8988T (cell line): Measurements from ENCODE around the gene RBBP8NL.
"Not testable (repeated sequence)": the region's sequence is repeated elsewhere in the genome, so short reads cannot be mapped to it uniquely, and the experiment has no call there.

Experiments
- DNase-seq: peaks from one replicate; pipeline ENCODE4 v3.0.0; 2011

The RBBP8NL gene

GRCh38 chr20:62390317-62391164 is 36.8 kb downstream of the RBBP8NL start:
- DNase-seq, result no peak

- no peak for DNase-seq
Observed at GRCh38 chr20:62389601-62390087, 37.7 kb downstream of the RBBP8NL start.

GRCh38 chr20:62388839-62389600 is 38.3 kb downstream of the RBBP8NL start:
- no peak for DNase-seq

DNA sequence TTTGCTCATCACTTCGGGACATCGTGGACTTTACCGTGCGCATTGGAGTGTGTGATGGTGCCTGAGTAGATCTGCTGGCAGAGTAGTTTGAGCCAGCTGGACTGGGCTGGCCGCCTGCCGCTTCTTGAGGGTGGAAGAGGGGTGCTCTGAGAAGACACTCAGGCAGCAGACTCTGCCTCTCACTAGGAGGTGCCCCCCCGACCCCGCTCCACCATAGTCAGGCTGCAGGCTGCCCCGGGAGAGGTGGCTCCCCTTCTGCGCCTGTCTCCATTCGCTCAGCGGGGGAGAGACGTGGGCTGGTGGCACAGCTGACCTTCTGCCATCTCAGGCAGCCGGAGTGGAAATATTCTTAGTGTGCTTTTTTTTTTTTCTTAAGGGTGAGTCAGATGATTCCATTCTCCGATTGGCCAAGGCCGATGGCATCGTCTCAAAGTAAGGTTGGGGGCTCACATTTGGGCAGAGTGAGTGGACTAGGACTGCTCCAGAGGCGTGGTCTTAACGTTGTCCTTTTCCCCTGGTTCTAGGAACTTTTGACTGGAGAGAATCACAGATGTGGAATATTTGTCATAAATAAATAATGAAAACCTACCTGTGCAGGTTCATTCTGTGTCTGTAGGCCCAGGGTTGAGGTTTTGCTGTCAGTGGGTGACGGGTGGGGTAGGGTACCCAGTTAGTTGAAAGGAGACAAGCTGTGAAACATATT is 39.3 kb downstream of the RBBP8NL start:
- DNase-seq, result no peak

DNA sequence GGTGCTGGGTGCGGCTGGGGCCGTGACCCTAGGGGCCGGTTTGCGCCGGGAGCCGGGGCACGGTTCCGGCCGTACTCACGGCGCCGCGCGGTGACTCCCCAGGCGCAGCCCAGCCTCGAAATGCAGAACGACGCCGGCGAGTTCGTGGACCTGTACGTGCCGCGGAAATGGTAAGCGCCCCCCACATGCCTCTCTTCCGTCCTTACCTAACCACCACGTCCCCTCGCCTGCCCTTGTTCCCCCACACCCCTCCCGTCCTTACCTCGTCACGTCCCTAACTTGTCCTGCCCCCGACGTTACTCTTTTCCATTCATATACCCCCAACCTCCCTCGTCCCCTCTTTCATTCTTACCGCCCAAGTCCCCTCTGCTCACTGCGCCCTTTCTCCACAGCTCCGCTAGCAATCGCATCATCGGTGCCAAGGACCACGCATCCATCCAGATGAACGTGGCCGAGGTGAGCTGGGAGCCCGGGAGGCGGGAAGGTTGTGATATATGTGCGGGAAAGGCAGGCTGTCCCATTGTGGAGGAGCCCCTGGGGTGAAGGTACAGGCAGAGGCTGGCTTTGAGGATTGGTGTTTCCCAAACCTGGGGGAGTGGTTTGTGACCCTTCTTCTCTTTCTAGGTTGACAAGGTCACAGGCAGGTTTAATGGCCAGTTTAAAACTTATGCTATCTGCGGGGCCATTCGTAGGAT is 40.0 kb downstream of the RBBP8NL start:
- DNase-seq, result no peak

GRCh38 chr20:62386383-62387218 is 40.7 kb downstream of the RBBP8NL start, which contains the start of gene RPS21:
TSS of gene RPS21 (plus strand) at chr20:62387103. CDS start at chr20:62387339, 236 bp downstream.
- DNase-seq, result peak; percentile 95

DNA sequence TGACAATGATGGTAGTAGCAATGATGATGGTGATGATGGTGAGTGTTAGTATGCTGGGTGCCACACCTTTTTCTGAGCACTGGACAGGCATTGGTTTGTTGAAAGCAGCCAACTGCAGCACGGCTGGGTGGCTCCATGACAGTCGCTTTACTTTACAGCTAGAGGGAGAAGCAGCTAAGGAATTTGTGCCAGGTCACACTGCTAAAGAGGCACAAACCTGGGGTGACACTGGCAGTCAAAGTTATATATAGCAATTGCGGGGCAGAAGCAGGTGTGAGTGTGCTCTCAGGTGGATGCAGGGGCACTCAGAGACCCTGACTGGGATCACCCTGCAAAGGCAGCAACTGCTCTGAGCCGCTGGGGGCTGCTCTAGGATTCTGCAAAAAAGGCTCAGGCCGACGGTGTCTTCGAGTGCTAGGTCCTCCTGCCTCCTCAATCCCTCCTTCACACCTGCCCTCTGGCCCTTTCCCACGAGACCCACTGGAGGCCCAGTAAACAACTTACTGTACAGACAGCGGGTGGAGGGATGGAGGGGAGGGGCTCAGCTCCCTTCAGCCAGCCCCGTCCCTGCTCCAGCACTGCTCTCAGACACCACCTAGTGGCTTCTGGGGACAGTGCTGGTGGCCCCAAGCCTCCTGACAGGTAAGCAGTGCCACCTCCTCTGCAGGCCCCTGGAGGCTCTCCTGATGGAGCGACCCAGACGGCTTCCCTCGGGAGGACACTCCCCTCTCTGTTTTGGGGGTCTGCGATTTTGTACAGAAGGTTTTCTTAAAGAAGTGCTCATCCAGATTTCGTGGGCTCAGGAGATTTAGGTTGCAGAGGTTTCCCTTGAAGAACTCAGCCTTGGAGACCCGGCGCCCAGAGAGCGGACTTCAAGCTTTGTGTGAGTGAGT is 44.8 kb downstream of the RBBP8NL start:
- peak; percentile 93 for DNase-seq

DNA sequence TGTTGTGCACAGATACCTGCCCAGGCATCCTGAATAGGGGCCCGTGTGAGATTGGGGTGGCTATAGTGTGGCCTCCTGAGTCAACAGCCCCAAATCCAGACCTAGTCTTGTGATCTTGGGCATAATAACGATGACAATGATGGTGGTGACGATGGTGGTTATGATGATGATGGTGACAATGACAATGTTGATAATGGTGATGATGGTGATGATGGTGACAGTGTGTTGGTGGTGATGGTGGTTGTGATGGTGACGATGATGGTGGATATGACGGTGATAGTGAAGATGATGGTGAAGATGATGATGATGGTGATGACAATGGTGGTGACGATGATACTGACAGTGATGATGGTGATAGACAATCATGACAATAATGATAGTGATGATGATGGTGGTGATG is 45.5 kb downstream of the RBBP8NL start:
- DNase-seq, result no peak

DNA sequence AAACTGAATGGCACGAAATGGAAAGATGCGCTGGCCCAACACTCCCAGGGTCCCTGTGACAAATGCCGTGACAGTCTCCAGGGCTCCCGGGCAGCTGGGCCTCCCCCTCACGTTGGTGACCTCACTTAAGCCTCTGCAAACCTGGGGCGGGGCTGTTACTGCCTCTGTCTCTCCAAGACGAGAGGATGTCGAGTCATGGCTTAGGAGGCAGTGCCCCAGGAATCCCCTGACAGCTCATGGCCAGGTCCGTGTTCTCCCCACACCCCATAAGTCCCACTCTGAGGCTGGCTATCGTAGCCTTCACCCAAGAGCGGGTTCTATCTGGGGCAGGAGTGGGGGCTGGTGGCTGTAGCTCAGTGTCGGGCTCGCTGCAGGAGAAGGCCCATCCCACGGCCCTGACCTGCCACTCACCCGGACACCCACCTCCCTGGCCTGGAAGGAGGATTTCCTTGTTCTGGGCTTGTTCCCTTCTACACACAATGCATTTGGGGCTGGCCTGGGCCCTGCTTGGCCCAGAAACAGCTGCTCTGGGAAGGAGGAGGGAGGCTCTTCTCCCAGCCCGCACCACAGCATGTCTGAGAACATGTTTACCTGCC is 46.0 kb downstream of the RBBP8NL start:
- DNase-seq, result no peak

- DNase-seq, result no peak
Observed at GRCh38 chr20:62378215-62378614, 49.1 kb downstream of the RBBP8NL start.

DNA sequence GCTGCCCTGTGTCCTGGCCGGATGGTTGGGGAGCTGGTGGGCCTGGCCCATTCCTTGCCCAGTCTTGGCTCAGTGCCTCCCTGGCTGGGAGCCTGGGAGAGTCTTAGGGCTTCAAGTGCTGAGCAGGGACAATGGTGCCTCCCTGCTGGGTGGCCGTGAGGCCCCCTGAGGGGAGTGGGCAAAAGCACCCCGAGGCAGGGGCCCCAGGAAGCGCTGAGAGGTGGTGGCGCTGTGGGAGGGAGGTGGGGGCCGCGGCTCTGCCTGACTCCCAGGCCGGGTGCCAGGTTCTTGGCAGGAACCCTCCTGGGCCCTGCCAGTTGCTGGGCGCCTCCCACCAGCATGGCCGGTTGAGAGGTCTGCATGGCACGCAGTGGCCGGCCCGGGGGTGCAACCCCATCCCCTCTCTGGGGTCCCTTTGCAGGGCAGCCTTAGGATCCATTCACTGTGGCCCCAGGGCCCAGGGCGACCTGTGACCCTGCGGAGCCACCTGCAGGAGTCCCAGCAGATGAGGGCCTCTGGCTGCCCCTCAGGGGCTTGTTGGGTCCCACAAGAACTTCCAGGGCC is 49.6 kb downstream of the RBBP8NL start:
- no peak for DNase-seq

GRCh38 chr20:62377064-62377461 is 50.3 kb downstream of the RBBP8NL start:
- no peak for DNase-seq

DNA sequence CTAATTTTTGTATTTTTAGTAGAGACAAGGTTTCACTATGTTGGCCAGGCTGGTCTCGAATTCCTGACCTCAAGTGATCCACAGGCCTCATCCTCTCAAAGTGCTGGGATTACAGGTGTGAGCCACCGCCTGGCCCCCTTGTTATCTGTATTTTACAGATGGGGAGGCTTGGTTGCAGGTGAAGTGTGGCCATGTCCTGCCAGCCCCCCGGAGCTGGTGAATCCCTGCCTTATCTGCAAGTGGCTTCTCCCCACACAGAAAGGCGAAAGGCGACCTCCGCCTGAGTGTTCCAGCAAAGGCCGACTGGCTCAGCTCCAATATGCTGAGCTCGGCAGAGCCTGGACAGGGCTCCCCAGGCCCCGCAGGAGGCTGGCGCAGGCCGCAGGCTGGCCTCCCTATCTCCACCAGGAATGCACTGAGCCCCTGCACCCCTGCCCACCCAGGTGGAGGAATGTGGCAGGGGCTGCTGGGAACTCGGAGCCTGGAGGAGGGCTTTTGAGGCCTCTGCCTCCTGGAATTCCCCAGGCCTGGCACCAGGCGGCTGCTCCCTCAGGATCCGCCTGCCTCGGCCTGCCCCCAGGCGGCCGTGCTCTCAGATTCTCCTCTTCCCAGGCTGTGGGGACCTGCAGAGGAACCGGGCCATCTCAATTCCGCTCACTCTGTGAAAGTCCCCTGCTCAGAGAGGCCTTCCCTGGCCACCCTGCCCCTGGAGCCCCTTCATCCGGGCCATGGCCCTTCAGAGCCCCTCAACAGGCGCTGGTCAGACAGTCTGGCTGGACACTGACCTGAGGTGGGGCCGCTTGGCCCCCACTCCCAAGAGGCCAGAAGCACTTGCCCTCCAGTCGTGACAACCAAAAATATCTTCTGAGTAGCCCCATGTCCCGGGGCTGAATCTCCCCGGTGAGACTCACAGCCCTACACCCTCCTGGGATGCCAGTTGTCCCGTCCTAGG is 51.0 kb downstream of the RBBP8NL start:
- peak; percentile 88 for DNase-seq

- DNase-seq, result no peak
Observed at GRCh38 chr20:62374331-62375152, 52.8 kb downstream of the RBBP8NL start.

- not testable (repeated sequence) for DNase-seq
Observed at GRCh38 chr20:62373631-62374179, 53.6 kb downstream of the RBBP8NL start.

DNA sequence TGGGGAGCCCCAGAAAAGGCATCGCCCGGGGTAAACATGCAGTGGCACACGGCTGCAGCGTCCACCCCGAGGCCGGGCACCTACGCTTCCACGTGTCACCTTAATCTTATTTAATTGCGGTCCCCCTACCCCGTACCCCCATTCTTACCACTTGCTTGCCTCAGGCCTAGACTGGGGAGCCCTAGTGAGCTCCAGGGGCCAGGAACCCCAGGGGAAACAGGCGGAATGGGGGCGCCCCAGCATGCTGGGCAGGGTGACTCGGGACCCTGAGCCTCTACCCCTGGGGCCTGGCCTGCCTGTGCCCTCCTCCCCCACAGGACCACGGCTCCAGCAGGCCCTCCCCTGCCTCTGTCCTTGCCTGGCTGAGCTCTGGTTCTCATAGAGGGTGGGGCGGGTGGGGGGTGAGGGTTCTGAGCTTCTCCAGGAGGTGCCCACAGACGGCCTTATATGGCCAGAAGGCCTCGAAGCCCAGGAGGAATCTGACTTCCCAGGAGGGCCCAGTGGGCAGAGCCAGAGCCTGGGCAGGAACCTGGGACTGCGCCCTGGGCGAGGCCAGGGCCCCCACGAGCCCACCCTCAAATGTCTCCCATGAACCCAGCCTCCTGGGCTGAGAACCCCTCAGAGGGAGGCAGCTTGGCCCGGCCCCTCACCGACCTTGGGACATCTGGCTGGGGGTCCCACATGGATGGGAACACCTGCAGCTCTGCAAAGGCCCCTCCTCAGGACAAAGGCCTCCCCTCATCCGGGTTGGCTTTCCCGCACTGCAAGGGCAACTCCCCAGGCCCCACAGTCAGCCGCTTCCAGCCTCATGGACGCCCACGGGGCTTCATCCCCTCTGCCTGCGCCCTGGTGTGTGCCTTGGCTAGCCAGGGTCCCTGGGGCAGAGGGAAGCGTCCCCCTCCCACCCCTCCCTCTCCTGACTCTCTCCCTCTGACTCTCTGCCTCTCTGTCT is 55.0 kb downstream of the RBBP8NL start:
- no peak for DNase-seq
